OCI-LY1 (cell line): ENCODE measurements around the gene MXRA8.

Source experiments
- H2AFZ ChIP-seq: fragments of 200-600 bp; sonication (generic), shearing (Covaris generic); 2 replicates; pipeline ENCODE4 v1.6.0; 2014; ENCODE audit warnings: antibody characterized with exemption, mild to moderate bottlenecking, low read length
- H3F3A ChIP-seq: fragments of 200-600 bp; sonication (generic), shearing (Covaris generic); 2 replicates; pipeline ENCODE4 v1.6.0; 2014; ENCODE audit warnings: mild to moderate bottlenecking, antibody characterized with exemption, low read length, moderate library complexity; ENCODE audit not compliant: insufficient read depth
- H3K27ac ChIP-seq: fragments of 200-600 bp; sonication (generic); 2 replicates; pipeline ENCODE4 v1.5.1; 2014; ENCODE audit warnings: low read length, mixed run types, mild to moderate bottlenecking, low read depth; ENCODE audit not compliant: poor library complexity, severe bottlenecking
- H3K27me3 ChIP-seq: fragments of 200-600 bp; sonication (generic); 2 replicates; pipeline ENCODE4 v1.6.0; 2014; ENCODE audit warnings: antibody characterized with exemption, mild to moderate bottlenecking, low read length, moderate library complexity; ENCODE audit not compliant: insufficient read depth
- H3K36me3 ChIP-seq: fragments of 200-600 bp; sonication (generic); 2 replicates; pipeline ENCODE4 v1.6.1; 2014; ENCODE audit warnings: mild to moderate bottlenecking, antibody characterized with exemption, low read length, moderate library complexity, mixed read lengths; ENCODE audit not compliant: insufficient read depth
- H3K4me1 ChIP-seq: fragments of 200-600 bp; sonication (generic); 2 replicates; pipeline ENCODE4 v1.5.1; 2014; ENCODE audit warnings: mild to moderate bottlenecking, low read length, moderate library complexity; ENCODE audit not compliant: insufficient read depth, severe bottlenecking
- H3K4me2 ChIP-seq: fragments of 200-600 bp; sonication (generic), shearing (Covaris generic); 2 replicates; pipeline ENCODE4 v1.6.1; 2014; ENCODE audit warnings: low read length
- H3K4me3 ChIP-seq: fragments of 200-600 bp; sonication (generic); 2 replicates; pipeline ENCODE4 v1.5.1; 2014; ENCODE audit warnings: low read length, low read depth, mild to moderate bottlenecking, mixed read lengths; ENCODE audit not compliant: poor library complexity, severe bottlenecking
- H3K79me2 ChIP-seq: fragments of 200-600 bp; shearing (Covaris generic); 2 replicates; pipeline ENCODE4 v1.6.1; 2016; ENCODE audit warnings: mixed run types, low read length, mixed read lengths; ENCODE audit not compliant: insufficient read depth
- H3K9ac ChIP-seq: fragments of 200-600 bp; sonication (generic), shearing (Covaris generic); 2 replicates; pipeline ENCODE4 v1.6.1; 2014; ENCODE audit warnings: mild to moderate bottlenecking, low read length, mixed read lengths
- H3K9me2 ChIP-seq: fragments of 200-600 bp; sonication (generic), shearing (Covaris generic); 2 replicates; pipeline ENCODE4 v1.6.1; 2014; ENCODE audit warnings: low read depth, mild to moderate bottlenecking, low read length, mixed read lengths
- H3K9me3 ChIP-seq: fragments of 200-600 bp; shearing (Covaris generic); 2 replicates; pipeline ENCODE4 v1.6.1; 2014; ENCODE audit warnings: low read length, mixed read lengths
- H4K20me1 ChIP-seq: fragments of 200-600 bp; sonication (generic), shearing (Covaris generic); 2 replicates; pipeline ENCODE4 v1.6.0; 2016; ENCODE audit warnings: mild to moderate bottlenecking, low read length; ENCODE audit not compliant: insufficient read depth
- EZH2 ChIP-seq: fragments of 200-600 bp; sonication (generic), shearing (Covaris generic); IDR thresholded peaks from 2 replicates; pipeline ENCODE4 v1.8.0; 2017; ENCODE audit warnings: borderline replicate concordance, mixed run types, mild to moderate bottlenecking, antibody characterized with exemption, low read length, moderate library complexity, mixed read lengths
- TF ChIP-seq, protein P1 (sequence below): fragments of 200-600 bp; sonication (generic), shearing (Covaris generic); IDR thresholded peaks from 2 replicates; pipeline ENCODE4 v1.5.1; 2017; ENCODE audit warnings: mild to moderate bottlenecking, antibody characterized with exemption, low read length, moderate library complexity, mixed read lengths

Gene MXRA8

DNA sequence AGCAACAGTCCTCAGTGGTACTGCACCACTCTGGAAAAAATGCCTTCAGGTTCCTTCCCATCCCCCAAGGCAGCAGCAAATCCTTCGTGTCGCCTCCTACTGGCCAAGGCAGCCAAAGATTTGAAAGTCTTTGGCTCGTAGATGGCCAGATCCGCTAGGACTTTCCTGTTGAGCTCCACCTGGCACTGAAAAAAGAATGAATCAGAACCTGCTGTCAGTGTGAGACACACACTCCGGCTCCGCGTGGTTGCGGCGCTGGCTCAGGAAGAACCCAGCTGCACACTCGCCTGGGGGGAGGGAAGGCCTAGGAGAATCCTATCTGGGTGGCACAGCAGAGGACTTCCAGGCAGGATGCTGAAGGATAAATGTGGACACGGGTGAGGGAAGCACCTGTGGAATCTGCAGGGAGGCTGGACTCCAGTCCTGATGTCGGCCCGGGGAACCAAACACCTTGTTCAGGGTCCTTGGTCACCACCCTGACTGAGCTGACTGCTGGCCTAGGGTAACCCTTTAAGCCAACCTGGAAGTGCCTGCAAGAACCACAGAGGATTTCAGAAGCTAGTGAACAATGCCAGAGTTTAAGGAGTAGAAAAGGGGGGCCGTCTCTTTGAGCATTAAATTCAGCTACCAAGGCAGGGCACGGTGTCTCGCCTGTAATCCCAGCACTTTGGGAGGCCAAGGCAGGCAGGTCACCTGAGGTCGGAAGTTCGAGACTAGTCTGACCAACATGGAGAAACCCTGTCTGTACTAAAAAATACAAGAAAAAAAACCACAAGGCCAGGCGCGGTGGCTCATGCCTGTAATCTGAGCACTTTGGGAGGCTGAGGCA is 43.9 kb upstream of the MXRA8 start:
- Histone ChIP-seq H3K36me3 (peaks cover 78% of the 10 kb centered on the region), H2AFZ (no peak overlapping the region), H3K9me3 (no peaks in the 10 kb centered on the region), H3K4me1 (peaks cover 42% of the 10 kb centered on the region), H3K27ac (no peak overlapping the region), H3K9ac (no peak overlapping the region), H3K79me2 (peaks cover 37% of the 10 kb centered on the region), H3F3A (no peaks in the 10 kb centered on the region), H3K4me3 (no peak overlapping the region), H3K27me3 (no peaks in the 10 kb centered on the region), H4K20me1 (no peaks in the 10 kb centered on the region), H3K9me2 (no peaks in the 10 kb centered on the region), H3K4me2 (no peak overlapping the region)
- TF ChIP-seq, protein P1, sequence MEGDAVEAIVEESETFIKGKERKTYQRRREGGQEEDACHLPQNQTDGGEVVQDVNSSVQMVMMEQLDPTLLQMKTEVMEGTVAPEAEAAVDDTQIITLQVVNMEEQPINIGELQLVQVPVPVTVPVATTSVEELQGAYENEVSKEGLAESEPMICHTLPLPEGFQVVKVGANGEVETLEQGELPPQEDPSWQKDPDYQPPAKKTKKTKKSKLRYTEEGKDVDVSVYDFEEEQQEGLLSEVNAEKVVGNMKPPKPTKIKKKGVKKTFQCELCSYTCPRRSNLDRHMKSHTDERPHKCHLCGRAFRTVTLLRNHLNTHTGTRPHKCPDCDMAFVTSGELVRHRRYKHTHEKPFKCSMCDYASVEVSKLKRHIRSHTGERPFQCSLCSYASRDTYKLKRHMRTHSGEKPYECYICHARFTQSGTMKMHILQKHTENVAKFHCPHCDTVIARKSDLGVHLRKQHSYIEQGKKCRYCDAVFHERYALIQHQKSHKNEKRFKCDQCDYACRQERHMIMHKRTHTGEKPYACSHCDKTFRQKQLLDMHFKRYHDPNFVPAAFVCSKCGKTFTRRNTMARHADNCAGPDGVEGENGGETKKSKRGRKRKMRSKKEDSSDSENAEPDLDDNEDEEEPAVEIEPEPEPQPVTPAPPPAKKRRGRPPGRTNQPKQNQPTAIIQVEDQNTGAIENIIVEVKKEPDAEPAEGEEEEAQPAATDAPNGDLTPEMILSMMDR, result peak; percentile 76
- no peak for TF ChIP-seq EZH2

DNA sequence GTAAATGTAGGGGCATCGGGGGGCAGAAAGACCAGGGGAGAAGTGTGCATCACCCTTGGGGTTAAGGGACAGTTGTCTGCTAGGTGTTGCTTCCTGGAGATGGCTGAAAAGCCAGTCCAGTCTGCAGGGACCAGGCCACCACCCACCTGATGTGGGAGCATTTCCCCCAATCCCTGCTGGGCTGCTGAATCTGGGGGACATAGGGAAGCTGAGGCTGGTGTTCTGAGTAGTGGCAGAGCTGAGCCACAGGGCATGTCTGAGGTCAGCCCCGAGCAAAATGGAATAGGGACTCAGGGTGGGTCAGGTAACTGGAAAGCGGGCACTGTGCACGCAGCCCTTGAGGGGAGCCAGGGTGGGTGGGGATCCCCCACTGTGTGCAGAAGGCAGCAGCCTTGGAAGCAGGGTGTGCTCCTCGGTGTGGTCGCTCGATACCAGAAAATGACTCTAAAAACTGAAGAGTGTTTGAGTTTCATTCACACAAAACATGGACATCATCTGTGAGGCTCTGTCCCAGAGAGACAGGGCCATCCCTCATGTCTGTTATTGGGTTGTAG is 43.2 kb upstream of the MXRA8 start:
- H3K9me2 ChIP-seq, result no peaks in the 10 kb centered on the region
- no peaks in the 10 kb centered on the region for H3F3A ChIP-seq
- H3K4me2 ChIP-seq, result no peak overlapping the region; the same call in 1 of the 2 replicates
- H3K36me3 ChIP-seq, result peaks cover 81% of the 10 kb centered on the region
- H3K9ac ChIP-seq, result no peak overlapping the region
- TF ChIP-seq EZH2, result no peak
- TF ChIP-seq, protein P1, result no peak
- H2AFZ ChIP-seq, result no peak overlapping the region
- H3K4me3 ChIP-seq, result peak overlapping the region; percentile 98
- H3K27me3 ChIP-seq, result no peaks in the 10 kb centered on the region
- peaks cover 36% of the 10 kb centered on the region for H3K79me2 ChIP-seq
- peaks cover 45% of the 10 kb centered on the region for H3K4me1 ChIP-seq
- no peaks in the 10 kb centered on the region for H4K20me1 ChIP-seq
- H3K27ac ChIP-seq, result no peak overlapping the region
- no peaks in the 10 kb centered on the region for H3K9me3 ChIP-seq

DNA sequence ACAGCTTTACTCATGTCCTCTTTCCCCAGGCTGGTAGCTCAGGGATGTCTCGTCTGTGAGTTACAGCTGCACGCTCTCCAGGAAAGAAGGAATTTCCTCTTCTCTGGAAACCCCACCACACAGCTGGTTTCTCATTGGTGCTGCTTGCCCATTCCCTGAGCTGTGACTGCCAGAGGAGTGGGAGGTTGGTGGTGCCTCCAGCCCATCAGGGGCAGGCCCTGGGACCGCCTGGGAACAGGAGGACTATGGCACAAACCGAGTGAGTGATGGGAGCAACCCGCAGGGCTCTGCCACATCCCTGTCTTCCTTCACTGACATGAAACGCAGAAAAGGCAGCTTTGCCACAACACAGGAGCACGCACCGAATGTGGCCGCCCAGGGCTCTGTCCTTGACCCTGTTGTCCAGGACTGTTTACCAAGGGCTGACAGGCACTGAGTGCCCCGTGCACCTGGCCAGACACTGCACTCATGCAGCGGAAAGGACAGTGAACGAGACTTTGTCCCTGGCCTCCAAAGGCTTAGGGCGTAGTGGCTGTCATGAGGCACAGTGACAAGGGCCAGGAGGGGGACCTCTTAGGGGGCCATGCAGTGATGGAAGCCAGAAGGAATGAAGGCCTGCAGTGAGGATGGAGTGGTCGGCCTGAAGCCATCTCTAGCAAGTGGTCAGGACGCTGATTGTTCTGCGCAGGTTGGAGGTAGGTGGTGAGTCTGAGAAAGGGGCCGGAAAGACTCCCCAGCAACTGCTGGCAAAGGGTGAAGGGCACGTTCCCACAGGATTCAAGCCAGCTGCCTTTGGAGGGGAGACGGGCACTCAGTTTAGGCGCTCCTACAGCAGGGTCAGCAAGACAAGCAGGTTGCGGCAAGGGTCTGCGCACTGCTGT is 42.5 kb upstream of the MXRA8 start:
- Histone ChIP-seq H3K79me2 (peaks cover 28% of the 10 kb centered on the region), H3K9me2 (no peaks in the 10 kb centered on the region), H4K20me1 (no peaks in the 10 kb centered on the region), H3K9me3 (no peaks in the 10 kb centered on the region), H3F3A (no peaks in the 10 kb centered on the region), H3K4me2 (peak overlapping the region; percentile 98), H3K27me3 (no peaks in the 10 kb centered on the region), H3K27ac (peak overlapping the region; percentile 55), H3K9ac (peak overlapping the region; percentile 98), H2AFZ (no peak overlapping the region), H3K4me3 (peak overlapping the region; percentile 98), H3K4me1 (peaks cover 38% of the 10 kb centered on the region), H3K36me3 (peaks cover 81% of the 10 kb centered on the region)
- no peak for TF ChIP-seq EZH2
- TF ChIP-seq, protein P1, result no peak
